Central memory CD8-positive, alpha-beta T cell (primary cell): Measurements from ENCODE around the gene CSDE1.
"Not testable (repeated sequence)": the region's sequence is repeated elsewhere in the genome, so short reads cannot be mapped to it uniquely, and the experiment has no call there.

ENCODE experiments used
- ATAC-seq: fragments of 150-1000 bp; cut with Tn5 transposase; replicated peaks from 2 replicates; pipeline ENCODE4 v1.10.0; 2022; ENCODE audit warnings: mild to moderate bottlenecking, moderate FRiP score, moderate number of reproducible peaks; ENCODE audit not compliant: poor library complexity, severe bottlenecking; ENCODE audit errors: extremely low read depth
- DNase-seq, 2 donors: peaks; one replicate each; pipeline ENCODE4 v3.0.0; 2021; ENCODE audit warnings: low spot score in 2 of 2
- H3K27ac Mint-ChIP-seq: one replicate; pipeline ENCODE4 v1.8.0; 2022; ENCODE audit warnings: low read depth, mild to moderate bottlenecking, moderate library complexity, mixed read lengths
- H3K27me3 Mint-ChIP-seq: one replicate; pipeline ENCODE4 v1.8.0; 2022; ENCODE audit warnings: mixed read lengths
- H3K36me3 Mint-ChIP-seq: one replicate; pipeline ENCODE4 v1.8.0; 2022; ENCODE audit warnings: mild to moderate bottlenecking, moderate library complexity, mixed read lengths; ENCODE audit not compliant: insufficient read depth
- H3K4me1 Mint-ChIP-seq: one replicate; pipeline ENCODE4 v1.8.0; 2022; ENCODE audit warnings: mixed read lengths
- H3K4me3 Mint-ChIP-seq: one replicate; pipeline ENCODE4 v1.8.0; 2022; ENCODE audit warnings: mild to moderate bottlenecking, moderate library complexity, mixed read lengths
- H3K9me3 Mint-ChIP-seq: one replicate; pipeline ENCODE4 v1.8.0; 2022; ENCODE audit warnings: mixed read lengths

The CSDE1 gene

DNA sequence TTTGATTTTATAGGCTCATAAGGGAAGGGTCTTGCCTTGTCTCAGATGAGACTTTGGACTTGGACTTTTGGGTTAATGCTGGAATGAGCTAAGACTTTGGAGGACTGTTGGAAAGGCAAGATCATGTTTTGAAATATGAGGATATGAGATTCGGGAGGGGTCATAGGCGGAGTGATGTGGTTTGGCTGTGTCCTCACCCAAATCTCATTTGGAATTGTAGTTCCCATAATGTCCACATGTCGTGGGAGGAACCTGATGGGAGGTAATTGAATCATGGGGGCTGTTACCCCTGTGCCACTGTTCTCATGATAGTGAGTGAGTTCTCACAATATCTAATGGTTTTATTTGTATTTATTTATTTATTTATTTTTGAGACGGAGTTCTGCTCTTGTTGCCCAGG is 6.9 kb upstream of the CSDE1 start:
- Mint-ChIP-seq H3K9me3 (no peaks in the 10 kb centered on the region), H3K4me3 (no peak overlapping the region), H3K27ac (no peak overlapping the region), H3K4me1 (no peaks in the 10 kb centered on the region), H3K27me3 (no peaks in the 10 kb centered on the region), H3K36me3 (peaks cover 9% of the 10 kb centered on the region)
- ATAC-seq (no peak), DNase-seq (no peak)

DNA sequence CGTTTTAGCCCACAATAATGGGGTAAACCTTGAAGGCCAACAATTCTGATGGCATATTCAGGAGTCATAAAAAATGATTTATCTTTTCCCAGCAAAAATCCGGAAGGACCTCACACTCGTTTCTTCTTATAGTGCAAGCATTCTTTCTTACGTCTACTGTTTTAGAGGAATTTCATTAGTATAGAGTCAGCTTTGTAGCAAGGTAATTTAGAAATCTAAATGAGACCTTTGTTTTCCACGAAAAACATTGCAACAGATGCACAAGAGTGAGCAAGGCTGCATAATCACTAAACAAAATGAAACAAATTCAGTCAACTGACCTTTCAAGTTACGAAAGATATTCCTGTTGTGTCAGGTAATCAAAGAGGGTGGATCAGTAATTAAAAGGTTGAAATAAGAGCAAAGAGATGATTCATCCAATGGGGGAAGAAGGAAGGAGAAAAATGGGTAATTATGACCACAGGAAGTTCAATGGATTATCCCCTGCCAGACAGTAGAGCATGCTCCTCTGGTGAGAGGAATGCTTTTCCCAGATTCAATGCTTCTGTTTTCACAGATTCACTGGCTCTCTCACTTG is 560 bp upstream of the CSDE1 start:
- no peak for DNase-seq
- H3K27ac Mint-ChIP-seq, result peak overlapping the region; percentile 99
- ATAC-seq, result no peak
- H3K36me3 Mint-ChIP-seq, result peaks cover 29% of the 10 kb centered on the region
- H3K4me1 Mint-ChIP-seq, result peaks cover 52% of the 10 kb centered on the region
- peaks cover 6% of the 10 kb centered on the region for H3K9me3 Mint-ChIP-seq
- H3K4me3 Mint-ChIP-seq, result peak overlapping the region; percentile 99
- no peaks in the 10 kb centered on the region for H3K27me3 Mint-ChIP-seq

DNA sequence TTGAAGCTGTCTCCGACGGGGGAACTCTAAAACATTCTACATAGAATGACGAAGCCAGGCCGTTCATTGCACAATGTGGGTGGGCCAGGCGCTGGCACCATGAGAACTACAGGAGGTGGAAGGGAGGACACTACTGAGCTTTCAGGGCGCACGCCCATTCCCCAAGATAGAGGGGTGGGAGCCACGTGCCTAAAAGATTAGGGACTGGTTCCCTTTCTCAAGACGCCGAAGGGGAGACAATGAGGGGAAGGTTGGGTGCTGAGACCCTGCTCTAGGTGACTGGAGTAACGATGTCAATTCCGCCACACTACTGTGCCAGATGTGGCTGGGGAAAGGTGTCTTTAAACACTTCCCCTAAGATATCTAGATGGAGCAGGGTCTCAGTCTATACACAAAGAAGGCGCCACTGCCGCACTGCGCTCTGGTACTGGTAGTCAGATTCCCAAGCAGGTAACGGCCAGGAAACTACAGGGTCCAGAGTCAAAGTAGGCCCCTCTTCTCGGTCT is 782 bp downstream of the CSDE1 start:
- DNase-seq, result no peak

DNA sequence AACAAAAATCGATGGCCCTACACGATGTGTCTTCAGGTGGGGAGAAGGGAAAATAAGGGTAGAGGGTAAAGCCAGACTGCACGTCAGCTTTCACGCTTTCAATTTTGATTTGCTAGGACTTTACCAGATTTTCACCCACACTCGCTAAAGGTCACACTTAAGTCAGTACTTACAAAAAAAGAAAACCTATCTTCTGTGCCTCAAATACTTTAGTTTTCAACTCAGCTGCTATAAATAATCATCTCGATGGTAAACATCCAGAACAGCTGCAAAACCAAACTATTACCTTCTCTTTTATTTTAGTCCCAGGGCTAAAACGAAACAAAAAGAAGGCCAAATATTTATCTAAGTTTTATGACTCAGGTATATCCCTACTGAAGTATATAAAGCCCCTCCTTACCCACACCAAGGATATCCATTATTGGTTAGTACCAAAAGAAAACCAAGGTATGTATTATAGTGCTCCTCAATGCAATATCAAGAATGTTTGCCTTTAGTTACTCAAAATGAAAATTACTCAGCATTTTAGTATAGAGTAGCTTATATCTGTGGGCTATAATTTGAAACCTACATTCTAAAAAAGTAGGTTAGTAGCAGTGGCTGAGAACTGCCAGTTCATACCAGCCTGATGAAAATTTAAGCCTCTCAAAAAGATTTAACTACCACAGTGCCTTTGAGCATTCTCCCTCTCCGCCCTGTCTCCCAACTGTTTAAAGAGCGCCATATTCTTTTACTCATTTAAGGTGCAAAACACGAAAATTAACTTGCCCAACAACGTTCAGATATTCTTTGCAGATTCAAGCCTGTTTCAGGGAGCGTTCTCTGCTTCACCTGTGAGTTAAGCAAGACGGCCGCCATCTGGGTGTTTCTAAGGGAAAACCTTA is 1.5 kb downstream of the CSDE1 start:
- no peaks in the 10 kb centered on the region for H3K27me3 Mint-ChIP-seq
- no peak for ATAC-seq

More for the DNA sequence above, 782 bp downstream of the CSDE1 start:
- H3K27ac Mint-ChIP-seq, result peak overlapping the region; percentile 99
- no peak for ATAC-seq
- peaks cover 6% of the 10 kb centered on the region for H3K9me3 Mint-ChIP-seq
- H3K36me3 Mint-ChIP-seq, result peaks cover 29% of the 10 kb centered on the region
- peaks cover 66% of the 10 kb centered on the region for H3K4me1 Mint-ChIP-seq
- H3K27me3 Mint-ChIP-seq, result no peaks in the 10 kb centered on the region
- H3K4me3 Mint-ChIP-seq, result peak overlapping the region; percentile 99

DNA sequence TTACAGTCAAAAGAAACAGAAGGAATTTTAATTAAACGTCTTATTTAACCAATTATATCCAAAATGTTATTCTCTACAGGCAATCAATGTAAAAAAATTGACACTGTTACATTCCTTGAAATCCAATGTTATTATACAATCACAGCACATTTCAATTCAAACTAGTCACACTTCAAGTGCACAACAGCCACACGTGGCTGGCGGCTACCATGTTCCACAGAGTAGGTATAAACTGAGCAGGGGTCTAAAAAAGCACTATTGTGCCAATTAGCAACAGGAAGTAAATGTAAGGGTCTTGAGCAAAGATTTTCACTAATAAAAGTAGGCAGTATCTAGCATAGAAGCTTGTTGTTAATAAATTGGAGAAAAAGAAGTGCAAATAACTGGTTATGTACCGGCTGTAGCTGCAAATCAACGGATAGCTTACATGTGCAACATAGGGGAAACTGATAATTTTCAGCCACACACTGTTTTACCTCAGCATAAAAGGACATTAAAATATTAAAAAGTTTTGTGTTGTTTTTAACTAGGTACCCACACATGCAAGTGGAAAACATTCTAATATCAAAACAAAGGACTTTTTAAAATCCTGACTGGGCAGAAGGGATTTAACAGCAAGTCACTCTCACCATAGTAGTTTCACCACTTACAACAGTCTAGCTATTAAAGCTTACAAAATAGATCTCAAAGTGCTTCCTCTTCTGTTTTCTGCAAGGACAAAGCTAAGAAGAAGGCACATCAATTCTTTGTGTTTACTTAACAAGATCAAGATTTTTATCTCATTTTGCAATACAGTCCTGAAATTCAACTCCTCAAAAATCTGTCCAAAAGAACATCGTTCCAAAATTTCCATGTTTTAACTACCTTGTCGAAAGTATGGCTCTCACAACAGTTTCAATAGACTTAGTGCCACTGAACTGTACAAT is 2.5 kb downstream of the CSDE1 start:
- Mint-ChIP-seq H3K4me3 (peak overlapping the region; percentile 99), H3K27me3 (no peaks in the 10 kb centered on the region), H3K27ac (peak overlapping the region; percentile 99), H3K4me1 (peaks cover 83% of the 10 kb centered on the region), H3K9me3 (peaks cover 6% of the 10 kb centered on the region), H3K36me3 (peaks cover 38% of the 10 kb centered on the region)
- ATAC-seq (no peak), DNase-seq (no peak)

More for the DNA sequence above, 1.5 kb downstream of the CSDE1 start:
- peaks cover 6% of the 10 kb centered on the region for H3K9me3 Mint-ChIP-seq
- no peak for DNase-seq
- H3K4me3 Mint-ChIP-seq, result peak overlapping the region; percentile 99
- peaks cover 34% of the 10 kb centered on the region for H3K36me3 Mint-ChIP-seq
- peak overlapping the region; percentile 99 for H3K27ac Mint-ChIP-seq
- peaks cover 73% of the 10 kb centered on the region for H3K4me1 Mint-ChIP-seq

DNA sequence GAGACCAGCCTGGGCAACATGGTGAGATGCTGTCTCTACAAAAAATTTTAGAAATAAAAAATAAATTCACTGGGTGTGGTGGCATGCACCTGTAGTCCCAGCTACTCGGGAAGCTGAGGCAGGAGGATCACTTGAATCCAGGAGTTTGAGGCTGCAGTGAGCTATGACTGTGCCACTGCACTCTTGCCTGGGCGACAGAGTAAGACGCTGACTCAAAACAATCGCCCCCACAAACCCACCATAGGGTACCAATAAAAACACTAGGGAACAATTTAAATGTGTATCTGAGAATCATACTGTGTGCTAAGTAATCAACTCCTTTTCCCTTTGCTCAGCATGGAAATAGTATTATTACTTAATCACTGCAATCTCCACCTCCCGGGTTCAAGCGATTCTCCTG is 4.1 kb downstream of the CSDE1 start:
- H3K9me3 Mint-ChIP-seq, H3K27me3 Mint-ChIP-seq, ATAC-seq, DNase-seq: not testable (repeated sequence)
- Mint-ChIP-seq H3K4me1 (peaks cover 97% of the 10 kb centered on the region), H3K4me3 (peak overlapping the region; percentile 99), H3K36me3 (peaks cover 50% of the 10 kb centered on the region), H3K27ac (peak overlapping the region; percentile 99)

DNA sequence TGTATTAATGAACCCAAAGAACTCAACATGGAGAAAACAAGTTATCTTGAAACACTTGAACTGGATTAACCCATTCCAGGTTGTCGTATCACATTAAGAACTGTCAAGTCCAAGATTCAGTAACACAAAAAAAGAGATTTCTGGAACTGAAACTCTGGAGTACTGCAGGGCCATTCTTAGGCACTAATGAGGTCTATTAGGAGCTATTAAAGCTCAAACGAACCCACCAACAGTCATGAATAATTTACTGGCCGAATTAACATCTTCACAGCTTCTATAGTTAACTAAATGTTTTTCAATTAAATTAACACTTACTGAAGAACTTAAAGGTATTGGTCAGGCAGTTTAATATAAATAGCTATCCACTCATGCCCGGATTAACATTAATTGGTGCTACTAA is 4.6 kb downstream of the CSDE1 start:
- Mint-ChIP-seq H3K36me3 (peaks cover 53% of the 10 kb centered on the region), H3K4me3 (peak overlapping the region; percentile 99), H3K9me3 (peaks cover under 1% of the 10 kb centered on the region), H3K27me3 (no peaks in the 10 kb centered on the region), H3K4me1 (peaks cover 98% of the 10 kb centered on the region), H3K27ac (no peak overlapping the region)
- DNase-seq (no peak), ATAC-seq (no peak)

DNA sequence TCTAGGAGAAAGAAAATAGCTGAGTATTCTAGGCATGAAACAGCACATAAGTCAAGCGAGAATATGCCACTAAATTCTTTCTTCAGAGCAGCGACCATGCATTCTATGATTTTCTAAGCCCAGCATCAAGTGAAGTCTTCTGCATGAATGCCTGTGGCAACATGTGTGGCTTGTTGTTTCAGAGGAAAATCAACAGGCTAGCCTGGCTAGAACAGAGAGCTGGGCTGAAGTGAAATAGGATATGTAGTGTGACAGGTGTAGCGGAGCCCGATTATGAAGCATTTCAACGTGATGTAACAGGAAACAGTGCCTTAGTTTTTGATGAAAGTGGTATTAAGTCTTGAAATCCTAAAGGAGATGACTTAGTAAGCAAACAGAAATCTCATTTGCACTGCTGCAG is 7.0 kb downstream of the CSDE1 start:
- H3K27ac Mint-ChIP-seq, result no peak overlapping the region
- peak overlapping the region; percentile 43 for H3K4me3 Mint-ChIP-seq
- H3K9me3 Mint-ChIP-seq, result no peaks in the 10 kb centered on the region
- ATAC-seq (no peak), DNase-seq (no peak)
- no peaks in the 10 kb centered on the region for H3K27me3 Mint-ChIP-seq
- H3K36me3 Mint-ChIP-seq, result peaks cover 59% of the 10 kb centered on the region
- H3K4me1 Mint-ChIP-seq, result peaks cover 91% of the 10 kb centered on the region

DNA sequence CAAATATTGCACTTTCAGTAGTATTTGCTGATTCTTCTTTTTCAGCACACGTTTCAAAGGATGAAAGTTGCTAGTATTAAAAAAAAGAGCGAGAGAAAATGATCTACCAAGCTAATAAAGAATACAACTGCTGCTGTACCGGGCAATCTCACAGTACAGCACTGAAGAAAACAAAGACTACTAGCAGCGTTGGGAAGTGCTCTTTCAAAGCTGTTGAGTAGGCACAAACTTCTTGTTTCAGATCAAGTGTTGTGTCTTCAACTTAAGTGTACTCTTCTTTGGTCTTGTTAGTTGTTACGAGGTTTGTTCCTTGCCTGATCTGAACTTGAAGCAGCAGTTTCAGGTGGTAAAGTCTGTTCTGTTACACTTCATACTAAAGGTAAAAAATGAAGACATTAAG is 7.9 kb downstream of the CSDE1 start:
- H3K27ac Mint-ChIP-seq, result no peak overlapping the region
- peak overlapping the region; percentile 6 for H3K4me3 Mint-ChIP-seq
- H3K4me1 Mint-ChIP-seq, result peaks cover 88% of the 10 kb centered on the region
- H3K36me3 Mint-ChIP-seq, result peaks cover 66% of the 10 kb centered on the region
- H3K27me3 Mint-ChIP-seq, result no peaks in the 10 kb centered on the region
- no peak for ATAC-seq
- DNase-seq, result no peak
- no peaks in the 10 kb centered on the region for H3K9me3 Mint-ChIP-seq

DNA sequence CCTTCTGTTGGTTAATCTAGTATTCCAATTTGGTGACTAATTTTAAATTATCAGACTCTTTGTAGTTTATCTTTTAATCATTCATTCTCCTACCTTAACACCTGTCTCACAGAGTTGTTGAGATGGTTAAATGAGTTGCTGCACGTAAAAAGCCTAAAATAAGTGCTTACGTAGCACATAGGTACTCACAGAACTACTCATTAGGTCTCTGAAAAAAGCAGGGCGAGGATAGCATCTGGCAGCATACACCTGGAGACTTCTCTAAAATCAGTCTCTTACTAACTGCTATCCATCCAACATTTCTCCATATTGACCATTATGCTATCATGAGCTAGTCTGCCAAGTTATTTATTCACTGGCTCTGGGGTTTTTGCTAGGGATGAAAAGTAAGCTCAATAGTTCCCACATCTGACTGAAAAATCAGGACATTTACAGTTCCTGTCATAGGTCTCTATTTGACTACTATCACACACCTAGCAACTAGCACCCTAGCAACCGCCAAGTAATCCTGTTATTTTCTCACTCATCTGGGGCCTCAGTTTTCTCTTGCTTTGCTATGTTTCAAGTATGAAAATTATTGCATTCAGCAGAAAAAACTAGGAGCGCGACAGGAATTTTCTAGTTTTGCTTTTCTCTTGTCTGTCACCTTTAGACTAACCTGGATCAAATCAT is 11.2 kb downstream of the CSDE1 start:
- no peak overlapping the region for H3K4me3 Mint-ChIP-seq
- H3K9me3 Mint-ChIP-seq, result no peaks in the 10 kb centered on the region
- no peaks in the 10 kb centered on the region for H3K27me3 Mint-ChIP-seq
- H3K4me1 Mint-ChIP-seq, result peaks cover 75% of the 10 kb centered on the region
- peaks cover 75% of the 10 kb centered on the region for H3K36me3 Mint-ChIP-seq
- ATAC-seq, result no peak
- H3K27ac Mint-ChIP-seq, result peak overlapping the region; percentile 39
- DNase-seq, result no peak

DNA sequence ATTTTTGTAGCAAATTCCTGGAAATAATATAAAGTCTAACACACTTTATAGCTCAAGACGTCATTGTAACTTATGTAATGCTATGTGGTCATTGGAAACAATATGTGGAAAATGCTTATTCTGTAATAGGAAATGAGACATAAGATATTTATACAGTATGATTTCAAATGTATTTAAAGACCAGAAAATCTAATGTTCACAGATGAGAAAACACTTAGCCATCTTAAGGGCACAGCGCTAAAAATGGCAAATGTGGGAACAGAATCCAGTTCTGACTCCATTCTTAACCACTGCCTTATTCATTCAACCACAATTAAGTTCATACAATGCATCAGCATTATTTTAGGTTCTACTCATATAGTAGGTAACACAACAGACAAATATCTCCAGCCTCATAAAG is 12.5 kb downstream of the CSDE1 start:
- ATAC-seq, result no peak
- no peak overlapping the region for H3K4me3 Mint-ChIP-seq
- H3K9me3 Mint-ChIP-seq, result no peaks in the 10 kb centered on the region

More for the DNA sequence above, 12.5 kb downstream of the CSDE1 start:
- Mint-ChIP-seq H3K36me3 (peaks cover 72% of the 10 kb centered on the region), H3K4me1 (peaks cover 68% of the 10 kb centered on the region), H3K27me3 (no peaks in the 10 kb centered on the region), H3K27ac (no peak overlapping the region)
- no peak for DNase-seq
